Stomach (tissue), 4 donors: ENCODE data around the gene EIF5B.

Experiments used
- EP300 ChIP-seq: sonication (generic); formaldehyde crosslinking; IDR thresholded peaks from one replicate; pipeline ENCODE4 v1.6.1; 2017; ENCODE audit warnings: antibody characterized with exemption
- POLR2A ChIP-seq, 4 donors: fragments of 450-650 bp; IDR thresholded peaks; one replicate each; pipeline ENCODE4 v1.6.1; 2016; ENCODE audit warnings: antibody characterized with exemption in 4 of 4, control low read depth in 2 of 4, mild to moderate bottlenecking in 1 of 4, moderate library complexity in 1 of 4
- POLR2AphosphoS5 ChIP-seq, 3 donors: sonication (generic); formaldehyde crosslinking; IDR thresholded peaks; one replicate each; pipeline ENCODE4 v1.6.1; 2016; ENCODE audit warnings: antibody characterized with exemption in 3 of 3
- TF ChIP-seq, protein P1 (sequence below), 7 experiments: fragments of 450-650 bp in 4 of 7; fragments of 200-600 bp in 3 of 7; sonication (generic) in 3 of 7; IDR thresholded peaks; one replicate each; pipeline ENCODE4 v1.5.1; 2016 to 2019; ENCODE audit warnings: antibody characterized with exemption in 7 of 7, control low read depth in 2 of 7, mild to moderate bottlenecking in 1 of 7

DNA sequence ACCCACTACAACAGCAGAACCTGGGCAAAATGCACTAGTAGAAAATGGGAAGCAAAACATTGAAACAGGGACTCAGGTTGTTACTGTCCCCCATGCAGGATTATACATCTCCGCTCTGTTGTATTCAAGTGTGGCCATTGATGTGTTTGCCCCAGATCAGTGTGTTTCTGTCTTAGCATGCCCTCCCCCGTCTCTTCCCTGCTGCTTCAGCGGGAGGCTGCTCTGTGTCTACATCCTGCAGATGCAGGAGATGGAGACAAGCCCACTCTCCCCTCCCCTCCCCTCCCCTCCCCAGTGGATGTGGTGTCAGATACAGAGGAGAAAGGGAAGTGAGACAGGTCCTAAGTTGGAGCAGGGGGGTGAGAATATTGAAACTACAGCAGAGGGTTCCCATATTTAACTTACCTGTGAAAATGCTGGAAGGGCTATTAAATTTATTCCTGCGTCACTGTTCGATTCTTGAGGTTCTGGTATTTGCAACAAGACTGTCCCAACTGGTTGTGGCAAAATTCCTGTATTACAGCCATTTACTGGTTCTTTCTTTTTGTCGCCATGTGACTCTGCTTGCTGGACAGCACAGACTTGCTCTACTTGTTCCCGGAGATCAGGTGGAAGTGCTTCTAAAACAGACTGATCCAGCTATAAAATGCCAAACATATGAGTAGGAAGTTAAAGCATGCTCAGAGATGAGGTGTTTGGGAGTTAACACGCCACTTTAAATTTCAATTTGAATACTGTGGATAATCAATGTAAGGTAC lies 67.0 kb downstream of the EIF5B start:
- no peak for TF ChIP-seq POLR2A (IDR thresholded peaks at IDR 0.05)
- TF ChIP-seq POLR2AphosphoS5 (IDR thresholded peaks at IDR 0.05) = no peak
- TF ChIP-seq, protein P1, sequence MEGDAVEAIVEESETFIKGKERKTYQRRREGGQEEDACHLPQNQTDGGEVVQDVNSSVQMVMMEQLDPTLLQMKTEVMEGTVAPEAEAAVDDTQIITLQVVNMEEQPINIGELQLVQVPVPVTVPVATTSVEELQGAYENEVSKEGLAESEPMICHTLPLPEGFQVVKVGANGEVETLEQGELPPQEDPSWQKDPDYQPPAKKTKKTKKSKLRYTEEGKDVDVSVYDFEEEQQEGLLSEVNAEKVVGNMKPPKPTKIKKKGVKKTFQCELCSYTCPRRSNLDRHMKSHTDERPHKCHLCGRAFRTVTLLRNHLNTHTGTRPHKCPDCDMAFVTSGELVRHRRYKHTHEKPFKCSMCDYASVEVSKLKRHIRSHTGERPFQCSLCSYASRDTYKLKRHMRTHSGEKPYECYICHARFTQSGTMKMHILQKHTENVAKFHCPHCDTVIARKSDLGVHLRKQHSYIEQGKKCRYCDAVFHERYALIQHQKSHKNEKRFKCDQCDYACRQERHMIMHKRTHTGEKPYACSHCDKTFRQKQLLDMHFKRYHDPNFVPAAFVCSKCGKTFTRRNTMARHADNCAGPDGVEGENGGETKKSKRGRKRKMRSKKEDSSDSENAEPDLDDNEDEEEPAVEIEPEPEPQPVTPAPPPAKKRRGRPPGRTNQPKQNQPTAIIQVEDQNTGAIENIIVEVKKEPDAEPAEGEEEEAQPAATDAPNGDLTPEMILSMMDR (IDR thresholded peaks at IDR 0.05) = no peak
- no peak for TF ChIP-seq EP300
